ENCODE measurements around the gene THNSL1. TPM values are rescaled to one million over a fixed set of nuclear protein-coding genes. Genes with fewer than 3 reads are reported as not detected.

THNSL1 gene
- total RNA-seq, 2 donors from 2014 or later = 0.54 to 1.3 TPM

DNA sequence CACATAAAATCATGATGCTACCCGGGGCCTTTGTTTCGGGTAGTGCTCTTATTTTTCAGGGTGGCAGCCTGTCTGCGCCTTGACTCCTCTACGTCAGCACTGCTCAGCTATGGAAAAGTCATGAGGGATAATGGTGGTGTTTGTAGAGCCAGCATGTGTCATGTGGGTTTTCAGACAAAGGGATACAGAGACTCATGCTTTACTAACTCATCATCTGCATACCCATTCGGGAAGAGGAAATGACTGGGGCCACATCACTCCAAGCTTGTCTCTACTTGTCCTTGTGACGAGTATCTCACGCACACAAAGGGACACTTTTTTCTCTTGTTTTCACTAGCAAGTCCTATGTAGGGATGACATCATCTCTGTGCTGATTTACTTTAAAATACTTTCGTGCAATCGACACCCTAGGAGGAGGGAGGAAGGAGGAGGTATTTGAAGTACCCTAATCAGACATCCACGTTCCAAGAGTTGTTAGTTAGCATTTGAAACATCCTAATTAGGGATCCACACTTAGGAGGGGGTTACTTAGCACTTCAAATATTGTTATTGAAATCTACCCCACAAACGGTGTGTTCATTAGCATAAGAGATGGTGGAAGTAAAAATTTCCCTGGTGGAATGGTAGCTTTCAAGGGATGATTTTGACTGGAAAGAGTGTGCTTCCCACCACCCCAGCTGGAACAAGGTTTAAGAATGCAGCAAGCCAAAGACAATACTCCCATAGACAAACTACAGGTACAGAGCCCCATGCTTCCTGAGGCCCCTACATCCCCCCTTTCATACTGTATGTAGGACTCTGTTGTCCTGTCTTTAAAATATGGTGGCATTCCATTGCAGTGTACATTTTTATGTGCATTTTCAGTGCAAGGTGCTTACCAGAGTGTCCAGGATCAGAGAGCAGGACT is 52.0 kb downstream of the THNSL1 start:
- Histone ChIP-seq H3K27ac (no peak overlapping the region), H3K4me3 (no peak overlapping the region), H3K9me3 (no peaks in the 10 kb centered on the region), H3K36me3 (no peaks in the 10 kb centered on the region), H3K27me3 (replicated peaks; ENCODE audit: insufficient read depth) (no peaks in the 10 kb centered on the region), H3K4me1 (ENCODE audit: control insufficient read depth in 1 of 2, low read depth in 2 of 2) (no peaks in the 10 kb centered on the region)
- ATAC-seq (ENCODE audit: insufficient number of reproducible peaks, low FRiP score, low read depth) = no peak
- TF ChIP-seq, protein P1, sequence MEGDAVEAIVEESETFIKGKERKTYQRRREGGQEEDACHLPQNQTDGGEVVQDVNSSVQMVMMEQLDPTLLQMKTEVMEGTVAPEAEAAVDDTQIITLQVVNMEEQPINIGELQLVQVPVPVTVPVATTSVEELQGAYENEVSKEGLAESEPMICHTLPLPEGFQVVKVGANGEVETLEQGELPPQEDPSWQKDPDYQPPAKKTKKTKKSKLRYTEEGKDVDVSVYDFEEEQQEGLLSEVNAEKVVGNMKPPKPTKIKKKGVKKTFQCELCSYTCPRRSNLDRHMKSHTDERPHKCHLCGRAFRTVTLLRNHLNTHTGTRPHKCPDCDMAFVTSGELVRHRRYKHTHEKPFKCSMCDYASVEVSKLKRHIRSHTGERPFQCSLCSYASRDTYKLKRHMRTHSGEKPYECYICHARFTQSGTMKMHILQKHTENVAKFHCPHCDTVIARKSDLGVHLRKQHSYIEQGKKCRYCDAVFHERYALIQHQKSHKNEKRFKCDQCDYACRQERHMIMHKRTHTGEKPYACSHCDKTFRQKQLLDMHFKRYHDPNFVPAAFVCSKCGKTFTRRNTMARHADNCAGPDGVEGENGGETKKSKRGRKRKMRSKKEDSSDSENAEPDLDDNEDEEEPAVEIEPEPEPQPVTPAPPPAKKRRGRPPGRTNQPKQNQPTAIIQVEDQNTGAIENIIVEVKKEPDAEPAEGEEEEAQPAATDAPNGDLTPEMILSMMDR (IDR thresholded peaks at IDR 0.05) = no peak
- no peak for DNase-seq (ENCODE audit: low spot score)

GRCh38 chr10:25071227-25071626 is 54.8 kb downstream of the THNSL1 start:
- ATAC-seq (ENCODE audit: insufficient number of reproducible peaks, low FRiP score, low read depth) (no peak), DNase-seq (ENCODE audit: low spot score) (no peak)
- TF ChIP-seq, protein P1 (IDR thresholded peaks at IDR 0.05) = no peak
- no peaks in the 10 kb centered on the region for H3K4me1 ChIP-seq (ENCODE audit: control insufficient read depth in 1 of 2, low read depth in 2 of 2)
- H3K27ac ChIP-seq = no peak overlapping the region
- no peaks in the 10 kb centered on the region for H3K9me3 ChIP-seq
- H3K36me3 ChIP-seq = no peaks in the 10 kb centered on the region
- no peak overlapping the region for H3K4me3 ChIP-seq
- no peaks in the 10 kb centered on the region for H3K27me3 ChIP-seq (replicated peaks; ENCODE audit: insufficient read depth)

DNA sequence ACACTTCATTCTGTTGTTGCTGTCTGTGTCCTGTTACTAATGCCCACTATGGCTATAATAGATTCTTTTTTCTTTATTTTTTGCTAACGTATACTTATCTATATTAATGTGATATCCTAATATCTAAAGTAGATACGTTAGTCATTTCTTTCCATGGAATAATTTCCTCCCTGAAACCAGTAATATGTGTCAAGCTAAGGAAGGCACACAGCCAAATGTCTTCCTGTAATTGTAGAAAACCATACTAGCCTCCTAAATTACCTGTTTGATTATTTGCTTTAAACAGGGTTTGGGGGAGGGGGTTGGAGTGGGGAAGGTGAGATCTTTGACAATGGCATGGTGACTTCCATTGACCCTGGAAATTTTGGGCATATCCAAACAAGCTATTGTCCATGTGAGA is 56.4 kb downstream of the THNSL1 start:
- Histone ChIP-seq H3K27me3 (replicated peaks; ENCODE audit: insufficient read depth) (no peaks in the 10 kb centered on the region), H3K36me3 (no peaks in the 10 kb centered on the region), H3K9me3 (no peaks in the 10 kb centered on the region), H3K4me1 (ENCODE audit: control insufficient read depth in 1 of 2, low read depth in 2 of 2) (no peaks in the 10 kb centered on the region), H3K4me3 (no peak overlapping the region), H3K27ac (no peak overlapping the region)
- ATAC-seq (ENCODE audit: insufficient number of reproducible peaks, low FRiP score, low read depth) (no peak), DNase-seq (ENCODE audit: low spot score) (no peak)
- TF ChIP-seq, protein P1 (IDR thresholded peaks at IDR 0.05) = no peak

DNA sequence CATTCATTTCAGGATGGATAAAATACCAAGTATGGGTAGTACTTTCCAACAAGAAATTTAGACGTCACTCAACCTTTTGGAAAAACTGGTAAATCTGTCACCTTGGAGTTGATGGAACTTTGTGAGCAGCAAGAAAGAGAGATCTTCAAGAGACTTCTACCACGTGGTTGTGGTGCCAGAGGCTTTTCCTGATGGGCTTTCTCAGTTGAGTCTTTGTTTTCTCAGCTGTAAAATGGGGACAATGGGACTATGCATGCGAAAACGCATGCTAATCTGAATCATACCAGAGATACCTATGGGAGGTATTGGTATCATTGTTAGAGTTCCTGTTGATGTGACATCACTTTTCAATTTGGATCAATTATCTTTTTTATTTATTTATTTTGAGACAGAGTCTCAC is 59.4 kb downstream of the THNSL1 start:
- no peak overlapping the region for H3K27ac ChIP-seq
- H3K36me3 ChIP-seq = no peaks in the 10 kb centered on the region
- H3K4me1 ChIP-seq (ENCODE audit: control insufficient read depth in 1 of 2, low read depth in 2 of 2) = peaks cover 0 to 8% of the 10 kb centered on the region in 2 donors
- no peaks in the 10 kb centered on the region for H3K27me3 ChIP-seq (replicated peaks; ENCODE audit: insufficient read depth)
- H3K4me3 ChIP-seq = no peak overlapping the region
- TF ChIP-seq, protein P1 (IDR thresholded peaks at IDR 0.05) = no peak
- DNase-seq (ENCODE audit: low spot score) (no peak), ATAC-seq (ENCODE audit: insufficient number of reproducible peaks, low FRiP score, low read depth) (no peak)
- no peaks in the 10 kb centered on the region for H3K9me3 ChIP-seq

Other genes with a start within 250 kb of the THNSL1 start
- gene PRTFDC1, start 64.0 kb upstream of the THNSL1 start, total RNA-seq = 1 to 10 TPM; 6.2 to 7.3 TPM
- gene ENKUR, start 454 bp upstream of the THNSL1 start, total RNA-seq = 1 to 10 TPM in 1 of 2 donors, not detected in 1; 1.1 TPM
- not detected for gene GPR158, start 158.4 kb downstream of the THNSL1 start, total RNA-seq